ENCODE data around the gene ADPRS. TPM values are rescaled to one million over a fixed set of nuclear protein-coding genes. Genes with fewer than 3 reads are reported as not detected.

The ADPRS gene
- total and polyA plus RNA-seq, 9 of the 15 experiments (the other 6 are each of a cell fraction or from before 2014, with no cell fraction given) = 5.9 to 40.0 (median 27.4) TPM

DNA sequence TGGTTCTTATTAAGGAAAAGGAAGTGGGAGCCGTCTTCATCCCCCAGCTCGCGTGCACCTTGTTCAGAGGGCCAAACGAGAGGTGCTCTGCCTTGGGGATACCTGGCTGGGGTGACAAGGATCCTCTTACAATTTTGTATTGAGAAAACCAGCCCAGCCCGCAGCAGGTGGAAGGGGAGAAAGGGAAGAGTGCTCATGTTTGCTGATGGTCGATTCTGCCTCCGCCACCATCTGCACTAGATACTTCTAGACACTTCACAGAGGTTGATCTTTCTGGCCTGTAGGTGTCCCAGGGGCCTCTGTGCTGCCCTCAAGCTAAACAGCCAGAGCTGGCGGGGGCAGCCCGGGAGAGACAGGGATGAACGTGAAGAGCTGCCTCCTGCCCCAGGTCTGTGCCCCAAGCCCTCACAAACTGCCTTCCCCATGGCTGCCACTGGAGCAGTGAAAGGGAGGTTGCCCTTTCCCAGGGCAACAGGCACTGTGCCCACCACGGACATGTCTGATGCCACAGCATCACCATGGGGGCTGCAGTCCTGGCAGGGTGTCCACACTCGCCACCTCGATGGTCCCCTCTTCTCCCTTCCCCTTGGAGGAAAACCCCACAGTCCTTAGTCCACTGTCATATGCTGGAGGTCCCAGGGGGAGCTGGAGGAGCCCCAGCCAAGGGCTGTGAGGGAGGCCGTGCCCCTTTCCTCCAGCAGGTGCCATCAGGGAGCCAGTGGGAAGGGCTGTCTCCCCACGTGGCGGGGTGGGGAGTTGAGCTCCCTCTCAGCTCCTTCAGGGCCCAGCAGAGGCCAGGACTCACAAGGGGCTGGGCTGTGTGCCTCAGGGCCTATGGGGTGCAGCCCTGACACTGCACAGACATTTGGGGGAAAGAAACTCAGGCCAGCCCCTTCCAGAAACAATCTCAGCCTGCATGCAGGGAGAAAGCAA is 8.1 kb downstream of the ADPRS start:
- Histone ChIP-seq H3K9me3 (replicated peaks; ENCODE audit: control insufficient read depth, insufficient read depth, low read depth, low read length) (no peaks in the 10 kb centered on the region), H3K27ac (ENCODE audit: extremely low read depth, low read depth, low read length) (no peak overlapping the region), H3K79me2 (ENCODE audit: control insufficient read depth, insufficient read depth, low read length) (no peaks in the 10 kb centered on the region), H4K20me1 (replicated peaks; ENCODE audit: control insufficient read depth, insufficient read depth, low read length) (no peaks in the 10 kb centered on the region), H3K4me2 (ENCODE audit: insufficient read depth, low read length) (no peak overlapping the region), H3K27me3 (ENCODE audit: control insufficient read depth in 2 of 2, insufficient read depth in 2 of 2, low read length in 2 of 2) (no peaks in the 10 kb centered on the region), H3K9me1 (ENCODE audit: control insufficient read depth, insufficient read depth, low read length) (peaks cover 5% of the 10 kb centered on the region), H3K4me1 (replicated peaks in 1 of 2; ENCODE audit: control insufficient read depth in 2 of 2, insufficient read depth in 2 of 2, low read length in 2 of 2) (peaks cover 0 to 36% of the 10 kb centered on the region in 2 experiments; a peak in 3 of 5 replicates), H2AFZ (ENCODE audit: low read depth, low read length) (no peak overlapping the region), H3K4me3 (no peak overlapping the region), H3K9ac (ENCODE audit: insufficient read depth in 1 of 2, low read depth in 2 of 2, low read length in 2 of 2) (peak overlapping the region in 1 of 2 experiments; percentile 46; a peak in 1 of 4 replicates), H3K36me3 (ENCODE audit: control insufficient read depth, insufficient read depth, low read length) (peaks cover 44% of the 10 kb centered on the region; the same call in 2 of the 3 replicates)
- no peak for FAIRE-seq
- CTCF ChIA-PET (ENCODE audit: low intra/inter-chr PET ratio) = interaction anchor here (2.0 kb wide), 1 partner anchor 91 kb away, joined by 5 read pairs; no protein-coding TSS in a partner anchor
- ATAC-seq = peak; percentile 41
- WGBS (ENCODE audit: insufficient coverage, low coverage, missing lambda C conversion rate) = 70% methylated on average over 15 of the region's 16 CpGs
- intact Hi-C loops (cut with micrococcal nuclease) = no loop called here
- DNase-seq (ENCODE audit: extremely low read depth in 1 of 4, low spot score in 3 of 4) = peak; percentile 38 to 59 (median 42)
- no TSS peak for BruUV-seq (replicated peaks)
- POLR2A ChIA-PET = interaction anchor here (0.6 to 1.6 kb wide), 10 partner anchors 8 to 421 kb away, joined by 3 to 5 read pairs (median 3); no protein-coding TSS in a partner anchor
- in situ Hi-C loops (cut with MboI) = no loop called here
- no peak for TF ChIP-seq CHD4 (IDR thresholded peaks at IDR 0.05; ENCODE audit: insufficient read depth, insufficient replicate concordance, low read depth, low read length, poor library complexity, severe bottlenecking)
- TF ChIP-seq CHD1 (IDR thresholded peaks at IDR 0.05; ENCODE audit: low read length) = no peak
- TF ChIP-seq HOXB6 (CRISPR knock-in tag; IDR thresholded peaks at IDR 0.05; ENCODE audit: borderline replicate concordance) = no peak
- TF ChIP-seq, protein P1, sequence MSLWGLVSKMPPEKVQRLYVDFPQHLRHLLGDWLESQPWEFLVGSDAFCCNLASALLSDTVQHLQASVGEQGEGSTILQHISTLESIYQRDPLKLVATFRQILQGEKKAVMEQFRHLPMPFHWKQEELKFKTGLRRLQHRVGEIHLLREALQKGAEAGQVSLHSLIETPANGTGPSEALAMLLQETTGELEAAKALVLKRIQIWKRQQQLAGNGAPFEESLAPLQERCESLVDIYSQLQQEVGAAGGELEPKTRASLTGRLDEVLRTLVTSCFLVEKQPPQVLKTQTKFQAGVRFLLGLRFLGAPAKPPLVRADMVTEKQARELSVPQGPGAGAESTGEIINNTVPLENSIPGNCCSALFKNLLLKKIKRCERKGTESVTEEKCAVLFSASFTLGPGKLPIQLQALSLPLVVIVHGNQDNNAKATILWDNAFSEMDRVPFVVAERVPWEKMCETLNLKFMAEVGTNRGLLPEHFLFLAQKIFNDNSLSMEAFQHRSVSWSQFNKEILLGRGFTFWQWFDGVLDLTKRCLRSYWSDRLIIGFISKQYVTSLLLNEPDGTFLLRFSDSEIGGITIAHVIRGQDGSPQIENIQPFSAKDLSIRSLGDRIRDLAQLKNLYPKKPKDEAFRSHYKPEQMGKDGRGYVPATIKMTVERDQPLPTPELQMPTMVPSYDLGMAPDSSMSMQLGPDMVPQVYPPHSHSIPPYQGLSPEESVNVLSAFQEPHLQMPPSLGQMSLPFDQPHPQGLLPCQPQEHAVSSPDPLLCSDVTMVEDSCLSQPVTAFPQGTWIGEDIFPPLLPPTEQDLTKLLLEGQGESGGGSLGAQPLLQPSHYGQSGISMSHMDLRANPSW (CRISPR knock-in tag; IDR thresholded peaks at IDR 0.05) = no peak
- no peak for TF ChIP-seq PPARD (CRISPR knock-in tag; IDR thresholded peaks at IDR 0.05)
- no peak for TF ChIP-seq TARDBP (IDR thresholded peaks at IDR 0.05)
- no peak for TF ChIP-seq TCFL5 (CRISPR knock-in tag; conservative IDR thresholded peaks at IDR 0.05)
- no peak for TF ChIP-seq STAG1 (CRISPR knock-in tag; IDR thresholded peaks at IDR 0.05; ENCODE audit: borderline replicate concordance)
- no peak for TF ChIP-seq L3MBTL2 (IDR thresholded peaks at IDR 0.05)
- TF ChIP-seq PCBP2 (IDR thresholded peaks at IDR 0.05; ENCODE audit: low read depth, low read length, poor library complexity, severe bottlenecking) = no peak
- TF ChIP-seq, protein P2, sequence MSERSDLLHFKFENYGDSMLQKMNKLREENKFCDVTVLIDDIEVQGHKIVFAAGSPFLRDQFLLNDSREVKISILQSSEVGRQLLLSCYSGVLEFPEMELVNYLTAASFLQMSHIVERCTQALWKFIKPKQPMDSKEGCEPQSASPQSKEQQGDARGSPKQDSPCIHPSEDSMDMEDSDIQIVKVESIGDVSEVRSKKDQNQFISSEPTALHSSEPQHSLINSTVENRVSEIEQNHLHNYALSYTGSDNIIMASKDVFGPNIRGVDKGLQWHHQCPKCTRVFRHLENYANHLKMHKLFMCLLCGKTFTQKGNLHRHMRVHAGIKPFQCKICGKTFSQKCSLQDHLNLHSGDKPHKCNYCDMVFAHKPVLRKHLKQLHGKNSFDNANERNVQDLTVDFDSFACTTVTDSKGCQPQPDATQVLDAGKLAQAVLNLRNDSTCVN (CRISPR knock-in tag; IDR thresholded peaks at IDR 0.05) = no peak
- no peak for TF ChIP-seq ZBED1 (IDR thresholded peaks at IDR 0.05)
- TF ChIP-seq SAFB (IDR thresholded peaks at IDR 0.05; ENCODE audit: borderline replicate concordance, low read depth, low read length) = no peak
- TF ChIP-seq CXXC5 (CRISPR knock-in tag; IDR thresholded peaks at IDR 0.05) = no peak
- no peak for TF ChIP-seq ZNF212 (CRISPR knock-in tag; IDR thresholded peaks at IDR 0.05)
- TF ChIP-seq POU5F1 (IDR thresholded peaks at IDR 0.05; ENCODE audit: borderline replicate concordance, low read depth, low read length, partially characterized antibody) = no peak
- TF ChIP-seq ASH1L (IDR thresholded peaks at IDR 0.05; ENCODE audit: borderline replicate concordance, low read depth, partially characterized antibody) = no peak
- no peak for TF ChIP-seq ZNF77 (CRISPR knock-in tag; IDR thresholded peaks at IDR 0.05)
- TF ChIP-seq PHF21A (IDR thresholded peaks at IDR 0.05; ENCODE audit: borderline replicate concordance, low read depth) = no peak
